Gastroesophageal sphincter (tissue), 3 donors: Measurements from ENCODE around the gene KCNN3.

Experiments
- CTCF ChIP-seq, 4 experiments: fragments of 200-600 bp in 2 of 4; fragments of 450-650 bp in 2 of 4; sonication (generic) in 1 of 4; IDR thresholded peaks; one replicate each; pipeline ENCODE4 v1.5.1; 2017 to 2019; ENCODE audit warnings: antibody characterized with exemption in 4 of 4, mild to moderate bottlenecking in 2 of 4, moderate library complexity in 2 of 4
- EP300 ChIP-seq: sonication (generic); formaldehyde crosslinking; IDR thresholded peaks from one replicate; pipeline ENCODE4 v1.6.1; 2017; ENCODE audit warnings: antibody characterized with exemption, mild to moderate bottlenecking
- POLR2A ChIP-seq, 2 donors: fragments of 450-650 bp; IDR thresholded peaks; one replicate each; pipeline ENCODE4 v1.6.1; 2017; ENCODE audit warnings: antibody characterized with exemption in 2 of 2, mild to moderate bottlenecking in 2 of 2, moderate library complexity in 1 of 2
- POLR2AphosphoS5 ChIP-seq: sonication (generic); formaldehyde crosslinking; IDR thresholded peaks from one replicate; pipeline ENCODE4 v1.6.1; 2017; ENCODE audit warnings: antibody characterized with exemption

DNA sequence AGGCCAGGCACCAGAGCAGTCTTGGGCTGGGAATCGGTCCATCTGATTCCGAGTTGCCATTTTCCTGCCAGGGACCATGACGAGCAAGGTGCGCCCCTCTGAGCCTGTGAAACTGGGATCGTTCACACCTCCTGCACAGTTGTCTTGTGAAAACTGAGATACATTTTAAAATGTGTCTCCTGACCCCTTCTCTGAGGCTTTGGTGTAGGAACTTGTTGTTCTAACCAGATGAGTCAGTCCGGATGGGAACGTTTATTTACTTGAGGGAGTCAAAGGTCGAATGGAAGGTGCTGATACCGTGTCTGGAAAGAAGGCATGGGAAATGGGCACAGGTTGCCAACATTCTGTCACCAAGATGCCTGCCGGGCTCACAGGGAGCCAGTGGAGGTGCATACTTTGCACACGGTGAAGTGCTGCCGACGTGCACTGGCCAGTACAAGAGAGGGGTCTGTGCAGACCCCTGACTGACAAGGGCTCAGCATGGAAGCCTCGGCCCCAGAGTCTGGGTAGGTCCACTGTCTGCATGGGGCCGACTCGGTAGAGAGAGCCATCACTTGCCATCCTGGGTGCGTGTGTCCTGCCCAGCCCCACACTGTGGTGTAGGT, 7.4 kb upstream of the KCNN3 start:
- TF ChIP-seq EP300, result no peak
- no peak for TF ChIP-seq CTCF (IDR thresholded peaks at IDR 0.05)
- TF ChIP-seq POLR2A (IDR thresholded peaks at IDR 0.05), result no peak
- TF ChIP-seq POLR2AphosphoS5, result no peak
